ENCODE data around the gene ASXL3. TPM values are rescaled to one million over a fixed set of nuclear protein-coding genes. Genes with fewer than 3 reads are reported as not detected.
A peak's percentile ranks its signal among the peaks of the same experiment; 100 is the strongest.

ASXL3 gene
- total RNA-seq, 1 experiment from 2014 or later = not detected

- Histone ChIP-seq H3K4me3 (ENCODE audit: low read length) (no peak overlapping the region), H3K9me3 (ENCODE audit: low read length) (no peaks in the 10 kb centered on the region), H3K27ac (ENCODE audit: low read length) (no peak overlapping the region), H2AFZ (ENCODE audit: low read length) (no peak overlapping the region), H3K4me2 (ENCODE audit: low read length) (no peak overlapping the region), H3K79me2 (ENCODE audit: low read length) (no peaks in the 10 kb centered on the region), H3K9ac (ENCODE audit: low read length) (no peak overlapping the region), H3K9me2 (replicated peaks; ENCODE audit: low read length) (no peaks in the 10 kb centered on the region), H4K20me1 (ENCODE audit: low read length) (no peaks in the 10 kb centered on the region), H3K36me3 (ENCODE audit: low read depth, low read length) (no peaks in the 10 kb centered on the region), H3K27me3 (ENCODE audit: low read length) (no peaks in the 10 kb centered on the region), H3F3A (ENCODE audit: low read length, unreplicated experiment) (no peaks in the 10 kb centered on the region), H3K4me1 (ENCODE audit: insufficient read depth, low read length) (no peaks in the 10 kb centered on the region)
- intact Hi-C loops (cut with micrococcal nuclease) = no loop called here
- DNase-seq (no peak), ATAC-seq (no peak)
- no peak for TF ChIP-seq CTCF (conservative IDR thresholded peaks at IDR 0.05; ENCODE audit: low read depth, low read length)
- no peak for TF ChIP-seq EZH2phosphoT487 (IDR thresholded peaks at IDR 0.05; ENCODE audit: borderline replicate concordance, low read length)
- TF ChIP-seq EZH2 (IDR thresholded peaks at IDR 0.05; ENCODE audit: low read length, unreplicated experiment) = no peak
- BruUV-seq (replicated peaks) = no TSS peak
- CTCF ChIA-PET = no interaction called here
- POLR2A ChIA-PET (ENCODE audit: unreplicated experiment) = no interaction called here
Measured at GRCh38 chr18:33716061-33716683, 138.2 kb downstream of the ASXL3 start.

- H3K9ac ChIP-seq (ENCODE audit: low read length) = no peak overlapping the region
- DNase-seq (no peak), ATAC-seq (no peak)
- TF ChIP-seq EZH2 (IDR thresholded peaks at IDR 0.05; ENCODE audit: low read length, unreplicated experiment) = no peak
- TF ChIP-seq CTCF (conservative IDR thresholded peaks at IDR 0.05; ENCODE audit: low read depth, low read length) = no peak
- TF ChIP-seq EZH2phosphoT487 (IDR thresholded peaks at IDR 0.05; ENCODE audit: borderline replicate concordance, low read length) = no peak
- no peak overlapping the region for H3K4me3 ChIP-seq (ENCODE audit: low read length)
- ChIA-PET CTCF (no interaction called here), POLR2A (ENCODE audit: unreplicated experiment) (no interaction called here)
- no peaks in the 10 kb centered on the region for H4K20me1 ChIP-seq (ENCODE audit: low read length)
- H3K36me3 ChIP-seq (ENCODE audit: low read depth, low read length) = no peaks in the 10 kb centered on the region
- no TSS peak for BruUV-seq (replicated peaks)
- no peaks in the 10 kb centered on the region for H3F3A ChIP-seq (ENCODE audit: low read length, unreplicated experiment)
- intact Hi-C loops (cut with micrococcal nuclease) = no loop called here
- no peaks in the 10 kb centered on the region for H3K4me1 ChIP-seq (ENCODE audit: insufficient read depth, low read length)
- no peak overlapping the region for H2AFZ ChIP-seq (ENCODE audit: low read length)
- no peaks in the 10 kb centered on the region for H3K27me3 ChIP-seq (ENCODE audit: low read length)
- H3K79me2 ChIP-seq (ENCODE audit: low read length) = no peaks in the 10 kb centered on the region
- H3K27ac ChIP-seq (ENCODE audit: low read length) = no peak overlapping the region
- H3K9me2 ChIP-seq (replicated peaks; ENCODE audit: low read length) = no peaks in the 10 kb centered on the region
- no peaks in the 10 kb centered on the region for H3K9me3 ChIP-seq (ENCODE audit: low read length)
- no peak overlapping the region for H3K4me2 ChIP-seq (ENCODE audit: low read length)
Measured at GRCh38 chr18:33717339-33717738, 139.3 kb downstream of the ASXL3 start.

GRCh38 chr18:33720133-33720532, 142.1 kb downstream of the ASXL3 start:
- H4K20me1 ChIP-seq (ENCODE audit: low read length) = no peaks in the 10 kb centered on the region
- no peaks in the 10 kb centered on the region for H3K27me3 ChIP-seq (ENCODE audit: low read length)
- H3K4me3 ChIP-seq (ENCODE audit: low read length) = no peak overlapping the region
- no peaks in the 10 kb centered on the region for H3K79me2 ChIP-seq (ENCODE audit: low read length)
- intact Hi-C loops (cut with micrococcal nuclease) = no loop called here
- H3K4me1 ChIP-seq (ENCODE audit: insufficient read depth, low read length) = no peaks in the 10 kb centered on the region
- ChIA-PET CTCF (no interaction called here), POLR2A (ENCODE audit: unreplicated experiment) (no interaction called here)
- no peaks in the 10 kb centered on the region for H3K36me3 ChIP-seq (ENCODE audit: low read depth, low read length)
- H3F3A ChIP-seq (ENCODE audit: low read length, unreplicated experiment) = no peaks in the 10 kb centered on the region
- no TSS peak for BruUV-seq (replicated peaks)
- DNase-seq = peak; percentile 10
- H3K9me2 ChIP-seq (replicated peaks; ENCODE audit: low read length) = no peaks in the 10 kb centered on the region
- H3K9ac ChIP-seq (ENCODE audit: low read length) = no peak overlapping the region
- H3K27ac ChIP-seq (ENCODE audit: low read length) = no peak overlapping the region
- no peak overlapping the region for H2AFZ ChIP-seq (ENCODE audit: low read length)
- ATAC-seq = no peak
- no peak for TF ChIP-seq CTCF (conservative IDR thresholded peaks at IDR 0.05; ENCODE audit: low read depth, low read length)
- no peak for TF ChIP-seq EZH2 (IDR thresholded peaks at IDR 0.05; ENCODE audit: low read length, unreplicated experiment)
- no peak for TF ChIP-seq EZH2phosphoT487 (IDR thresholded peaks at IDR 0.05; ENCODE audit: borderline replicate concordance, low read length)
- no peaks in the 10 kb centered on the region for H3K9me3 ChIP-seq (ENCODE audit: low read length)
- H3K4me2 ChIP-seq (ENCODE audit: low read length) = no peak overlapping the region
